GM12878 (cell line): ENCODE measurements around the gene HBD. TPM values are rescaled to one million over a fixed set of nuclear protein-coding genes. Genes with fewer than 3 reads are reported as not detected.

Experiments
- ATAC-seq: fragments of 200-7000 bp; cut with Tn5 transposase; 3 replicates; pipeline ENCODE4 v1.9.1; 2020; ENCODE audit warnings: mild to moderate bottlenecking, moderate library complexity
- BruUV-seq: library from RNA; stranded (reverse); fragments of 400-500 nt; replicated peaks from 2 replicates; lab custom pipeline; 2021; lab: Mats Ljungman, UMichigan
- CTCF ChIA-PET: fragments of 300-600 bp; sonication (Branson Sonifier 250); formaldehyde crosslinking; extraction: SDS; loops from one replicate; lab custom pipeline; 2021; ENCODE audit warnings: inconsistent platforms; lab: Yijun Ruan, JAX
- POLR2A ChIA-PET: fragments of 350-600 bp; formaldehyde crosslinking; extraction: SDS; loops from one replicate; lab custom pipeline; 2021; ENCODE audit warnings: inconsistent platforms; lab: Charles Lee
- RAD21 ChIA-PET: fragments of 300-600 bp; sonication (Branson Sonifier 250); formaldehyde crosslinking; loops from one replicate; lab custom pipeline; 2023; ENCODE audit warnings: antibody characterized with exemption; ENCODE audit not compliant: unreplicated experiment; lab: Charles Lee
- SMC1A ChIA-PET: fragments of 300-600 bp; sonication (Branson Sonifier 250); formaldehyde crosslinking; loops from one replicate; lab custom pipeline; 2023; ENCODE audit not compliant: unreplicated experiment, uncharacterized antibody; lab: Charles Lee
- DNase-seq: peaks from one replicate; pipeline ENCODE4 v3.0.0-alpha.2; 2011; ENCODE audit warnings: low read depth, low spot score
- FAIRE-seq: peaks from 3 replicates; lab custom pipeline; 2011; peaks lifted over from hg19 to GRCh38; lab: Jason Lieb, UNC
- H2AFZ ChIP-seq: 2 replicates; pipeline ENCODE4 v1.6.0; 2011; ENCODE audit warnings: low read depth, low read length, control low read depth; ENCODE audit not compliant: control insufficient read depth
- H3K27ac ChIP-seq: 2 replicates; pipeline ENCODE4 v1.5.1; 2011; ENCODE audit warnings: control low read depth; ENCODE audit not compliant: control insufficient read depth, insufficient read depth
- H3K27me3 ChIP-seq, 2 experiments: replicated peaks in 1 of 2; 2 replicates each; pipeline versions ENCODE4 v1.6.0 to v1.6.1; 2011; ENCODE audit warnings: low read length in 1 of 2; ENCODE audit not compliant: control insufficient read depth in 2 of 2, insufficient read depth in 2 of 2
- H3K36me3 ChIP-seq, 2 experiments: 2 replicates each; pipeline ENCODE4 v1.5.1; 2011; ENCODE audit warnings: low read length in 1 of 2; ENCODE audit not compliant: control insufficient read depth in 2 of 2, insufficient read depth in 2 of 2
- H3K4me1 ChIP-seq: 2 replicates; pipeline ENCODE4 v1.6.1; 2011; ENCODE audit warnings: mild to moderate bottlenecking, low read length, moderate library complexity, mixed read lengths; ENCODE audit not compliant: control insufficient read depth, insufficient read depth
- H3K4me2 ChIP-seq: 2 replicates; pipeline ENCODE4 v1.6.0; 2011; ENCODE audit warnings: control low read depth; ENCODE audit not compliant: control insufficient read depth, insufficient read depth
- H3K4me3 ChIP-seq: fragments of 200-600 bp; sonication (generic); 2 replicates; pipeline ENCODE4 v1.5.1; 2016
- H3K79me2 ChIP-seq: 2 replicates; pipeline ENCODE4 v1.6.0; 2011; ENCODE audit warnings: low read length; ENCODE audit not compliant: control insufficient read depth, insufficient read depth
- H3K9ac ChIP-seq: 2 replicates; pipeline ENCODE4 v1.8.0; 2011; ENCODE audit warnings: low read length, control low read depth, mixed read lengths; ENCODE audit not compliant: control insufficient read depth, insufficient read depth
- H3K9me3 ChIP-seq: replicated peaks from 3 replicates; pipeline ENCODE4 v1.5.1; 2011; ENCODE audit warnings: mild to moderate bottlenecking, low read length; ENCODE audit not compliant: control insufficient read depth, insufficient read depth
- H4K20me1 ChIP-seq: 2 replicates; pipeline ENCODE4 v1.6.0; 2011; ENCODE audit not compliant: control insufficient read depth, insufficient read depth
- BACH1 ChIP-seq: fragments of 450-650 bp; IDR thresholded peaks from 2 replicates; pipeline ENCODE4 v1.6.1; 2017; ENCODE audit warnings: mild to moderate bottlenecking, borderline replicate concordance
- BCL11A ChIP-seq: IDR thresholded peaks from 2 replicates; pipeline ENCODE4 v1.6.1; 2011; ENCODE audit warnings: low read depth, low read length
- CHD2 ChIP-seq: IDR thresholded peaks from 2 replicates; pipeline ENCODE4 v1.6.1; 2011; ENCODE audit warnings: low read depth, low read length, improper control_type of control experiment, borderline replicate concordance
- FOXK2 ChIP-seq: fragments of 450-650 bp; IDR thresholded peaks from 2 replicates; pipeline ENCODE4 v1.6.1; 2017; ENCODE audit warnings: mild to moderate bottlenecking, moderate library complexity
- HDGF ChIP-seq: fragments of 450-650 bp; IDR thresholded peaks from 2 replicates; pipeline ENCODE4 v1.6.1; 2016; ENCODE audit warnings: antibody characterized with exemption
- NBN ChIP-seq: fragments of 450-650 bp; IDR thresholded peaks from 2 replicates; pipeline ENCODE4 v1.6.1; 2016
- NRF1 ChIP-seq: conservative IDR thresholded peaks from 2 replicates; pipeline ENCODE4 v1.6.1; 2011; ENCODE audit warnings: mild to moderate bottlenecking, low read depth, low read length, improper control_type of control experiment
- PAX5 ChIP-seq: IDR thresholded peaks from 2 replicates; pipeline ENCODE4 v1.6.1; 2011; ENCODE audit warnings: low read depth, low read length, borderline replicate concordance
- RAD51 ChIP-seq: fragments of 450-650 bp; IDR thresholded peaks from 2 replicates; pipeline ENCODE4 v1.6.1; 2016; ENCODE audit warnings: moderate library complexity, mild to moderate bottlenecking, inconsistent platforms
- SMARCA5 ChIP-seq: fragments of 450-650 bp; IDR thresholded peaks from 2 replicates; pipeline ENCODE4 v1.6.1; 2017; ENCODE audit warnings: mild to moderate bottlenecking
- TBL1XR1 ChIP-seq: IDR thresholded peaks from 2 replicates; pipeline ENCODE4 v1.6.1; 2012; ENCODE audit warnings: low read depth, low read length, improper control_type of control experiment
- TCF3 ChIP-seq: IDR thresholded peaks from 2 replicates; pipeline ENCODE4 v1.6.1; 2012; ENCODE audit warnings: low read depth, mild to moderate bottlenecking, low read length, borderline replicate concordance; ENCODE audit not compliant: insufficient read depth
- ZBED1 ChIP-seq: IDR thresholded peaks from 2 replicates; pipeline ENCODE4 v1.6.1; 2016; ENCODE audit warnings: borderline replicate concordance
- ZNF207 ChIP-seq: fragments of 450-650 bp; IDR thresholded peaks from 2 replicates; pipeline ENCODE4 v1.6.1; 2014; ENCODE audit warnings: antibody characterized with exemption, mild to moderate bottlenecking, borderline replicate concordance
- WGBS: methylation state at CpG from one replicate; pipeline ENCODE4 v1.1.6; 2016; ENCODE audit warnings: low lambda C conversion rate; ENCODE audit not compliant: insufficient replicate concordance, insufficient coverage; ENCODE audit errors: missing lambda C conversion rate; 5-methylcytosine and 5-hydroxymethylcytosine counted together
- in situ Hi-C: fragments of 300-500 bp; cut with MboI; formaldehyde crosslinking; loops from 9 replicates; pipeline ENCODE4 v1.14.3; 2018; ENCODE audit warnings: mixed read lengths
- intact Hi-C: fragments of 100-400 bp; cut with micrococcal nuclease; formaldehyde crosslinking; loops from one replicate; pipeline ENCODE4 v1.14.2; 2022; ENCODE audit not compliant: unreplicated experiment
- polyA plus RNA-seq, 11 experiments: library from polyadenylated mRNA; depleted of rRNA in 4 of 11; unstranded in 6 of 11; stranded (reverse) in 5 of 11; fragments of >200 nt; fragmentation: Nextera tagmentation in 4 of 11; fragmentation: Illumina TruSeq in 1 of 11; extraction: Ambion mirVana in 4 of 11; extraction: Trizol in 1 of 11; gene quantifications; 1 replicate in 1 of 11; 2 replicates in 10 of 11; pipeline versions ENCODE4 v1.2.1 to v1.2.3, GENCODE V29; 2011 to 2016; ENCODE audit warnings: inconsistent platforms in 2 of 11, missing spikeins in 2 of 11, low read depth in 1 of 11
- total RNA-seq, 4 experiments: library from RNA; depleted of rRNA in 3 of 4; stranded (reverse); fragments of >200 nt in 3 of 4; fragmentation: Illumina TruSeq in 1 of 4; extraction: Trizol in 1 of 4; gene quantifications; 2 replicates each; pipeline versions ENCODE4 v1.2.1 to v1.2.3, GENCODE V29; 2013 to 2021
- TF ChIP-seq, protein P1 (sequence below): IDR thresholded peaks from 2 replicates; pipeline ENCODE4 v1.6.1; 2011; ENCODE audit warnings: borderline replicate concordance, low read depth, mild to moderate bottlenecking, moderate library complexity, low read length; ENCODE audit not compliant: insufficient read depth, poor library complexity, severe bottlenecking
- TF ChIP-seq, protein P2 (sequence below): fragments of 450-650 bp; IDR thresholded peaks from 2 replicates; pipeline ENCODE4 v1.6.1; 2016; ENCODE audit warnings: mild to moderate bottlenecking, moderate library complexity, borderline replicate concordance

The HBD gene
- total and polyA plus RNA-seq, 10 of the 15 experiments (the other 5 are each of a cell fraction or from before 2014, with no cell fraction given), result 0.11 to 0.32 TPM; not detected in 8

DNA sequence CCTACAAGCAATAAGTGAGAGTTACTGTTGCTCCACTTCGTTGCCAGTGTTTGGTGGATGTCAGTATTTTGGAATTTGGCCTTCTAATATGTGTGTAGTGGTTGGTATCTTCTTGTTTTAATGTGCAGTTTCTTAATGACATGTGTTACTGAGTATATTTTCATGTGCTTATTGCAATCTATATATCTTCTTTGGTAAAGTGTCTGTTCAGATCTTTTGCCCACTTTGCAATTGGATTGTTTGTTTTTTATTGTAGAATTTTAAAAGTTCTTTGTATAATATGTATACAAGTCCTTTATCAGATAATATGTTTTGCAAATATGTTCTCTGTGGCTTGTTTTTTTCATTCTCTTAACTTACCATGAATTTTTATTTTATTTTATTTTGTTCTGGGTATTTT lies 41.5 kb downstream of the HBD start:
- FAIRE-seq, result no peak
- no peak overlapping the region for H3K27ac ChIP-seq
- TF ChIP-seq FOXK2 (no peak), SMARCA5 (no peak), CHD2 (no peak), NBN (no peak), BCL11A (no peak), TBL1XR1 (no peak), RAD51 (no peak), BACH1 (no peak), NRF1 (no peak)
- intact Hi-C loops, result no loop called here
- POLR2A ChIA-PET, result interaction anchor here (0.6 kb wide), 1 partner anchor 477 kb away, joined by 5 read pairs; no protein-coding TSS in a partner anchor
- no peaks in the 10 kb centered on the region for H4K20me1 ChIP-seq
- no peaks in the 10 kb centered on the region for H3K36me3 ChIP-seq
- H3K27me3 ChIP-seq, result no peaks in the 10 kb centered on the region
- no peaks in the 10 kb centered on the region for H3K4me1 ChIP-seq
- H3K9me3 ChIP-seq, result no peaks in the 10 kb centered on the region
- CTCF ChIA-PET, result no interaction called here
- H3K79me2 ChIP-seq, result no peaks in the 10 kb centered on the region
- no peak overlapping the region for H3K4me2 ChIP-seq
- no peak overlapping the region for H2AFZ ChIP-seq
- no peak for DNase-seq
- RAD21 ChIA-PET, result no interaction called here
- SMC1A ChIA-PET, result no interaction called here
- ATAC-seq, result no peak
- 0% methylated on average over 1 of the region's 1 CpG for WGBS
- in situ Hi-C loops, result no loop called here
- H3K9ac ChIP-seq, result no peak overlapping the region
- BruUV-seq, result no TSS peak
- no peak overlapping the region for H3K4me3 ChIP-seq

DNA sequence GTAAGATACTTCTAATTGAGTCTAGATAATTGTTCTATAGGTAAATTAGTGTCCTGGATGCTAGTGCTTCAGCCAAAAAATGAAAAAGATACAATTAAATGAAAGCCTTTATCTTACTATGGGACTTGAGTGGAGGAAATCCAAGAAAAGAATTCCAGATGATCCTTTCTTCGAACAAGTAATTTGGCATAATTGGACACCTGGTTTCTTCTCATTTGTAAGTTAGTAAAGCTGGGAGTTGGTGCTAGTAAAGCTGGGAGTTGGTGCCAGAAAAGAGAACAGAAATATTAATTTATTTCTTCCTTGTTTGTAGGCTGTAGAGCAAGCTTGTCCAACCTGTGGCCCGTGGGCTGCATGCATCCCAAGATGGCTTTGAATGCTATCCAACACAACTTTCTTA lies 46.1 kb downstream of the HBD start:
- H2AFZ ChIP-seq, result no peak overlapping the region
- ATAC-seq (no peak), DNase-seq (no peak), FAIRE-seq (no peak)
- SMC1A ChIA-PET, result interaction anchor here (0.7 to 1.3 kb wide), 3 partner anchors 10 to 91 kb away, joined by 3 read pairs; no protein-coding TSS in a partner anchor
- H3K27ac ChIP-seq, result no peak overlapping the region
- no peak overlapping the region for H3K4me3 ChIP-seq
- no peaks in the 10 kb centered on the region for H3K27me3 ChIP-seq
- H3K9me3 ChIP-seq, result no peaks in the 10 kb centered on the region
- H3K9ac ChIP-seq, result no peak overlapping the region
- intact Hi-C loops (no loop called here), in situ Hi-C loops (no loop called here)
- CTCF ChIA-PET, result no interaction called here
- POLR2A ChIA-PET, result no interaction called here
- no peaks in the 10 kb centered on the region for H3K36me3 ChIP-seq
- no TSS peak for BruUV-seq
- H3K79me2 ChIP-seq, result no peaks in the 10 kb centered on the region
- RAD21 ChIA-PET, result no interaction called here
- H4K20me1 ChIP-seq, result no peaks in the 10 kb centered on the region
- 12% methylated on average over 2 of the region's 2 CpGs for WGBS
- H3K4me1 ChIP-seq, result no peaks in the 10 kb centered on the region
- H3K4me2 ChIP-seq, result no peak overlapping the region
- TF ChIP-seq PAX5 (no peak), ZNF207 (no peak), HDGF (no peak), ZBED1 (no peak), TCF3 (no peak)
- TF ChIP-seq, protein P1, sequence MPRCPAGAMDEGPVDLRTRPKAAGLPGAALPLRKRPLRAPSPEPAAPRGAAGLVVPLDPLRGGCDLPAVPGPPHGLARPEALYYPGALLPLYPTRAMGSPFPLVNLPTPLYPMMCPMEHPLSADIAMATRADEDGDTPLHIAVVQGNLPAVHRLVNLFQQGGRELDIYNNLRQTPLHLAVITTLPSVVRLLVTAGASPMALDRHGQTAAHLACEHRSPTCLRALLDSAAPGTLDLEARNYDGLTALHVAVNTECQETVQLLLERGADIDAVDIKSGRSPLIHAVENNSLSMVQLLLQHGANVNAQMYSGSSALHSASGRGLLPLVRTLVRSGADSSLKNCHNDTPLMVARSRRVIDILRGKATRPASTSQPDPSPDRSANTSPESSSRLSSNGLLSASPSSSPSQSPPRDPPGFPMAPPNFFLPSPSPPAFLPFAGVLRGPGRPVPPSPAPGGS, result no peak
- TF ChIP-seq, protein P2, sequence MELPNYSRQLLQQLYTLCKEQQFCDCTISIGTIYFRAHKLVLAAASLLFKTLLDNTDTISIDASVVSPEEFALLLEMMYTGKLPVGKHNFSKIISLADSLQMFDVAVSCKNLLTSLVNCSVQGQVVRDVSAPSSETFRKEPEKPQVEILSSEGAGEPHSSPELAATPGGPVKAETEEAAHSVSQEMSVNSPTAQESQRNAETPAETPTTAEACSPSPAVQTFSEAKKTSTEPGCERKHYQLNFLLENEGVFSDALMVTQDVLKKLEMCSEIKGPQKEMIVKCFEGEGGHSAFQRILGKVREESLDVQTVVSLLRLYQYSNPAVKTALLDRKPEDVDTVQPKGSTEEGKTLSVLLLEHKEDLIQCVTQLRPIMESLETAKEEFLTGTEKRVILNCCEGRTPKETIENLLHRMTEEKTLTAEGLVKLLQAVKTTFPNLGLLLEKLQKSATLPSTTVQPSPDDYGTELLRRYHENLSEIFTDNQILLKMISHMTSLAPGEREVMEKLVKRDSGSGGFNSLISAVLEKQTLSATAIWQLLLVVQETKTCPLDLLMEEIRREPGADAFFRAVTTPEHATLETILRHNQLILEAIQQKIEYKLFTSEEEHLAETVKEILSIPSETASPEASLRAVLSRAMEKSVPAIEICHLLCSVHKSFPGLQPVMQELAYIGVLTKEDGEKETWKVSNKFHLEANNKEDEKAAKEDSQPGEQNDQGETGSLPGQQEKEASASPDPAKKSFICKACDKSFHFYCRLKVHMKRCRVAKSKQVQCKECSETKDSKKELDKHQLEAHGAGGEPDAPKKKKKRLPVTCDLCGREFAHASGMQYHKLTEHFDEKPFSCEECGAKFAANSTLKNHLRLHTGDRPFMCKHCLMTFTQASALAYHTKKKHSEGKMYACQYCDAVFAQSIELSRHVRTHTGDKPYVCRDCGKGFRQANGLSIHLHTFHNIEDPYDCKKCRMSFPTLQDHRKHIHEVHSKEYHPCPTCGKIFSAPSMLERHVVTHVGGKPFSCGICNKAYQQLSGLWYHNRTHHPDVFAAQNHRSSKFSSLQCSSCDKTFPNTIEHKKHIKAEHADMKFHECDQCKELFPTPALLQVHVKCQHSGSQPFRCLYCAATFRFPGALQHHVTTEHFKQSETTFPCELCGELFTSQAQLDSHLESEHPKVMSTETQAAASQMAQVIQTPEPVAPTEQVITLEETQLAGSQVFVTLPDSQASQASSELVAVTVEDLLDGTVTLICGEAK, result no peak
